Gastrocnemius medialis (tissue), 4 donors: ENCODE measurements around the gene HBS1L.

Source experiments
- CTCF ChIP-seq, 5 experiments: fragments of 450-650 bp in 3 of 5; fragments of 200-600 bp in 2 of 5; sonication (generic) in 2 of 5; IDR thresholded peaks in 4 of 5; conservative IDR thresholded peaks in 1 of 5; 1 replicate in 4 of 5; 2 replicates in 1 of 5; pipeline ENCODE4 v1.5.1; 2016 to 2019; ENCODE audit warnings: antibody characterized with exemption in 5 of 5, mild to moderate bottlenecking in 3 of 5, moderate library complexity in 3 of 5
- POLR2A ChIP-seq, 2 donors: fragments of 450-650 bp; IDR thresholded peaks; one replicate each; pipeline ENCODE4 v1.6.1; 2017; ENCODE audit warnings: antibody characterized with exemption in 2 of 2, mild to moderate bottlenecking in 2 of 2, moderate library complexity in 2 of 2

DNA sequence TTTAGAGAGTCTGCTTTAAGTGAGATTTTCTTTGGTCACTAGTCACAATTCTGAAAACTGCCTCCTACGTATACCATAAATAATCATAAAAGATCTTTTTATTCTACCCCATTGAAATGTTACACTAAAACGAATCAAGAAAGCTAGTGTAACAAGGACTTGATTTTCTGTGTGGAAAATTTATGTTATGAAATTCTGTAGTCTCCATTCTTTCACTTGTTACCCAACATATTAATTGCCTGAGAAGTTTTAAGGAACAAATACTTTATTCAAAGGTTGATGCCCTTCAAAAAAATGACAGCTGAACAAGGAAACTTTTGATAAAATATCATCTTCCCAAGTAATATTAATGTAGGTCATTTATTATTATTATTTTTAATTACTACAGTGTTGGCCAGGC is 13.3 kb upstream of the HBS1L start:
- TF ChIP-seq CTCF (IDR thresholded peaks at IDR 0.05 in 4 of 5, conservative IDR thresholded peaks at IDR 0.05 in 1 of 5) (no peak), POLR2A (IDR thresholded peaks at IDR 0.05) (no peak)
